ENCODE data around the gene SYTL2.
A peak's percentile ranks its signal among the peaks of the same experiment; 100 is the strongest.

Gene SYTL2

GRCh38 chr11:85827748-85828639, 17.1 kb upstream of the SYTL2 start:
- DNase-seq, result peak; percentile 25 to 71

DNA sequence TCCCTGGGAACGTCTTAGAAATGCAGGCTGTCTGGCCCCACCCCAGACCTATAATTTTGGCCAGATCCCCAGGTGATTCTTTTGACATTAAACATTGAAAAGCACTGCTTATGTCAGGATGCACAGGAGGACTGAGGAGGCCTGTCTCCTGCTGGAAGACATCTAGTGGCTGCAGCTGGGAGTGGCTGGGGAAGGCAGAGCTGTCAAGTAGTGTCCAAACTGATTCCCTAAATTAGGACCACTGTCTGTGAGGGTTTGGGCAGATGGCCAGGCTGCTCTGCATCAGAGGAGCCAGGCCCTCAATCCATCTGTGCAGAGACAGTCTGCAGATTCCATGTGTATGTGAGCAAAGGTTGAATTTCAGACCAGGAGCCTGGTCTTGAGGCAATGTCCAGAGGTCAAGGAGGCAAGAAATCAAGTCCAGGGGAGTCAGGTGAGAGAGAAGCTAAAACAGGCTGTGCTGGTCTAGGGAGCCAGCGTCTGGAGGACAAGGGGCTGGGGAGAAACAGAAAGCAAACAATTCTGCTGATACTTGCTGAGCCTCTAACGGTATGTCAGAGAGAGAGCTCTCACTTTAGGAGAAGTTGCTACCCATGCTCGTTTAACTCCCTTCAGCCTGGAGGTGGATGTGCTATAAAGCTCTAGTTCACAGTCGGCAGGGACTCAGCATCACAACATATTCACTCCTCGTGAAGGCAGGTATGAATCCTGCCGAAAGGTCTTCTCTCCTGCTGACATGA, 15.3 kb upstream of the SYTL2 start:
- DNase-seq, result peak in 1 of 2 donors; percentile 14

GRCh38 chr11:85825616-85826015, 14.7 kb upstream of the SYTL2 start:
- DNase-seq, result no peak

DNA sequence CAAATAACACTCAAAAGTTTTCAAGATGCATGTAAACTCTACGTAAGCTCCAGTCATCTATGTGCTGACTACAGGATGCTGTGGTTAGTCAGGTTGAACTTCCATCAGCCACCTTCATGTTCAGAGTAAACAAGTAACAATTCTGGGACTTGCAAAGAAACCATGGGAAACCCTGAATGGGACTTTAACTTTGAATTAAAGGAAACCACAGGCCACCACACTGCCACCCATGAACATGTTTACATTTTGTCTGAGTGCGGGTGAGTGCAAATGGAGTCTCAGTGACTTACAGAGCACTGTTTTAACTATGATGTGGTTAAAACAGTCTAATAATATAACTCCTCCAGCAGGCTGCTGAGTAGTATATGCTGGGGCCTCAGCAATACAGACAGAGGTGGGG, 12.9 kb upstream of the SYTL2 start:
- peak; percentile 77 to 89 for DNase-seq

- DNase-seq, result no peak
Observed at GRCh38 chr11:85822814-85823213, 11.9 kb upstream of the SYTL2 start.

DNA sequence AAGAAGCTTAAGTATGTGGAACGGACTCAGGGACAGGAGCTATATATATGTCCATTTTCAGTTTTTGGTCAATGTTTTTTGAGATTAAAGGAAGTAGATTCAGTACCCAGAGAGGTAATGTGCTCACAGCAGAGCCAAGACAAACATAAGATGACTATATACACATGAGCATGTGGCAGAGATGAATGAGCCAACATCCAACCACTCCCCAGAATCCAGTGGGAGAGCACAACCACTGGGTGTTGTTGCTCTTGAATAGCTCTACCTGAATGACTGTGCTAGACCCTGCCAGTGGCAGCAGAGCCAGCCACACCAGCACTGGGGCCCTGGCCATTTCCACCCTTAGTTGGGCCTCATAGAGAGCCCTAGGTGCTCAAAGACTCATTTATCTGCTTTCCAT, 10.7 kb upstream of the SYTL2 start:
- no peak for DNase-seq

DNA sequence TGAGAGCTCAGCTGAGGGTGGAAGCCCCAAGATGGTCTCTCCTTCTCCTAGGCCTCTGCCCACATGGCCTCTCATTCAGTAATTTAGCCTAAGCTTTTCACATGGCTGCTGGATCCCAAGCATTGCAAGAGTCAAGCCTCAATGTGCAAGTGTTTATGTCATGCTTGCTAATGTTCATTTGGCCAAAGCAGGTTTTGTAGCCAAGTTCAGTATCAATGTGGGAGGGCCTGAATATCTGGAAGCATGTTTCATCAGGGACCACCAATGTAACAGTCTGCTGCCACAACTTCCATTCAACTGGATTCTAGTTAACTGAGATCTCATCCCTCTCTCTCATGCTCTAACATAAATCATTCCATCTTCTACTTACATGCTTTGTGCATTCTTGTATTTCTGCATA, 8.5 kb upstream of the SYTL2 start:
- no peak for DNase-seq

- DNase-seq, result peak in 1 of 2 donors; percentile 5
Observed at GRCh38 chr11:85815186-85815931, 4.4 kb upstream of the SYTL2 start.

- no peak for DNase-seq
Observed at GRCh38 chr11:85813721-85814120, 2.8 kb upstream of the SYTL2 start.

GRCh38 chr11:85811624-85812023, 683 bp upstream of the SYTL2 start:
- DNase-seq, result no peak

GRCh38 chr11:85810521-85810870, 445 bp downstream of the SYTL2 start:
- DNase-seq, result no peak

DNA sequence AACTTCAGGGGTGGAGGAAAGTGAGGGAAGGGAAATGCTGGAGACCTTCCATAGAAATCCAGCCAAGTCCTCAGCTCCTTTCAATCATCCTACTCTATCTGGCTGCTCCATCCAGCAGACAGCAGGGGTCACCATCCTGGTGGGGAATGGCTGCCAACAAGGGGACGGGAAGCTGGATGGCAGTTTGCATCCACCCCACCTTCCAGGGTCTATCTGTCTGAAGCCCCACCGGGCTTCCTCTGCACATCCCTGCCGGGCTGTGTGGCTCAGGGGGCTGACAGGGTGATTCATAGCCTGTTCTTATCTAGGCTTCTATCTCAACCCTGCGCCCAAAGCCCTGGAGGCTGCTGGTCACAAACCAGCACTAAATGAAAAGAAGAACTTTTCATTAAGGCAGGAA, 1.1 kb downstream of the SYTL2 start:
- no peak for DNase-seq

- peak in 1 of 2 donors; percentile 29 for DNase-seq
Observed at GRCh38 chr11:85809191-85809590, 1.8 kb downstream of the SYTL2 start.

GRCh38 chr11:85806876-85807275, 4.1 kb downstream of the SYTL2 start:
- DNase-seq, result no peak

DNA sequence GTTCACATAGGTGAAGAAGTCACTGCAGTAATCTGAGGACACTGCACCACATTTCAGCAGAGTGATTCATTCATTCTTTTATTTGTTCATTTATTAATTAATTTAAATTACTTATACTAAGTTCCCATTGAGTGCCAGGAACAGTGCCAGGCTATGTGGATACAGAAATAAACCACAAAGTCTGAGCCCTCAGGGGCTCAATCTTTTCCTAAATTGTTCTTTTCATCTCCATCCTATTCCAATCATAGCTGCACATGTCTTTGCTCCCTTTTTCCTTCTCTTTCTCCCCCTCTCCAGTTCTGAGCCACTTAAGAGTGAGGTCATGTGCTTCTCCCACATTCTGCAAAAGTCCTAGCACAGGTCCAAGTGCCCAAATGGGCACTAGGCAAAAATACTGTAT, 4.9 kb downstream of the SYTL2 start:
- DNase-seq, result no peak

DNA sequence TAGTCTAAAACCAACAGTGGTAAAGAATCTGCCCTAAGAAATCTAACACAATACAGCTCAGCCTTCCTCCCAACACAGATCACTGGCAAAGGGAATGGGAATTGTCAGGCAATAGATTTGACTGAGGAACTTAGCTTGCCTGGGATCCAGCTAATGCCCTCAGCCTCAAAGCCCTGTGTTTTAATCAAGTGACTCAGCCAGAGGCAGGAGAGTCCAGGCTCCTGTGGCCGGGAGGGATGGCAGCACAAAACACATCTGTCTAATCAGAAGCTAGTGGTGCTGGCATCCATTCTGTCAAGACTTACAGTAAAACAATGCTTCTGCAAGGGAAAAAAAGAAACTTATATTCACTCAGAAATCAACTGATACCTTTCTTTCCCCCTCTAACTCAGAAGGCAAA, 5.6 kb downstream of the SYTL2 start:
- DNase-seq, result no peak

GRCh38 chr11:85803920-85804319, 7.0 kb downstream of the SYTL2 start:
- DNase-seq, result no peak

GRCh38 chr11:85803303-85803702, 7.6 kb downstream of the SYTL2 start:
- DNase-seq, result no peak

GRCh38 chr11:85801527-85801926, 9.4 kb downstream of the SYTL2 start:
- DNase-seq, result no peak

DNA sequence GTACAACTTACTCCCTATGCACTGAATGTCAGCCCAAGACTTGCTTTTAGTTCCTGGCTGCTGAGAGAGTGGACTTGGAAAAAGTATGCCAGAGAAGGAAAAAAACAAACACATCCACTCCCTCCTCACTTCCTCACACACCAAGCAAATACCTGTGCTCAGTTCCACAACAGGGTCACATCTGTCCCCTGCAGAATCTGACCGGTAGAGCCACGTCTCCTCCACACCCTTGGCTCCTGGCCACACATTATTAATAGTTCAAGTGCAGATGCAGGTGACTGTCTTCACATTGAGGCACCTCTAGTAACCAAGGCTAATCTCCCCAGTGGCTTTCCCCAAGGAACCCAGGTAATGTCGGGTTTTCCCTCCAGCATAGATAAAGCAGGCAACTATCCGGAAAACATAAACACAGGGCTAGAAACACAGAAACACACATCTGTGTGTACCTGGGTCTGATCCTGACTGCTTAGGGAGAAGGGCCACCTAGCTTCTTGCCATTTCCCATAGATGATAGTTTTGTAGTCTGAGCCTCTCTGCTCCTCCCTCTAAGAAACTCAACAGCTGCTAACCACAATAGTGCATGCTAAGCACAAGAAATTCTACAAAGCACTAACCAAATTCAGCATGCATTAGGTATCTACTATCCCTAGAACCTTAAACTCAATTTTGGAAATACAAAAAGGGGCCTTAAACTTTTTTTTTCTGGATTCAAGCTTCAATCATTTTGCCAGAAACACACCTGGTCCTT, 10.2 kb downstream of the SYTL2 start:
- no peak for DNase-seq

DNA sequence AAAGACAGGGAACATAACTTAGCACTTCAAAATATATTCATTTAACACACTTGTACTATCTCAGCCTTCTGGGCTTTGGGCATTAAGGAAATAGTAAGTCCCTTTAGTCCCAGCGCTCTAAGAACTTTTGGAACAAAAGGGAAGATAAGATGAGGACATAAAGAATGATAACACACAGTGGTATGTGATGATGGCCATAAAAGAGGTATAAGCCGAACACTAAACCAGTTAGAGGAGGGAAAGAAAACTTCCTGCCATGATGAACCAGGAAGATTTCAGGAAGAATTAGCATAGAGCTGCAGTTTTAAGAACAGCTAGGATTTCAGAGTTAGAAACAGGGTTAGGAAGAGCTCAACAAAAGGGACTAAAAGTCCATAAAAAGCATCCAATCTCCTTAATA, 11.8 kb downstream of the SYTL2 start:
- DNase-seq, result no peak

DNA sequence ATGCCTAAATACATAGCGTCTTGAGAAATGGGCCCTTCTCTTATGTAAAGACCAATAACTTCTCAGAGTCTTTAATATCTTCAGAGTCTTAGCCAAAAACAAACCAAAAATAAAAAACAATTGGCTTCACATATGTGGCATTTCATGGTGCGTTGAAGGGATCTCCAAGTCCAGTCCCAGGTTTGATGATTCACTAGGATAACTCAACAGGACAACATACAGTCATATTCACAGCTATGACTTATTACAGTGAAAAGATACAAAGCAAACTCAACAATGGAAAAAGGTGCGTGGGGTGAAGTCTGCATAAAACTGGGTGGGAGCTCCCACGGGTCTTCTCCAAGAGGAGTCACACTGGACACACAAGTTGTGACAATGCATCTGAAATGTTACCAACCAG, 12.6 kb downstream of the SYTL2 start:
- no peak for DNase-seq
